ENCODE results near the gene BRD2.
A peak's percentile ranks its signal among the peaks of the same experiment; 100 is the strongest.

Gene BRD2

GRCh38 chr6:33029328-33030184 lies 61.2 kb downstream of the BRD2 start:
- ChIA-PET POLR2A (interaction anchor here (0.9 to 2.1 kb wide), 10 partner anchors 10 to 85 kb away, joined by 3 to 23 read pairs (median 4); partner anchors contain the start of genes HLA-DPA1 and HLA-DPB1), CTCF (interaction anchor here (0.5 to 8.2 kb wide), 12 partner anchors 12 to 144 kb away, joined by 3 to 75 read pairs (median 4); partner anchors contain the start of genes HLA-DPA1 and HLA-DPB1)
- TF ChIP-seq, protein P1, sequence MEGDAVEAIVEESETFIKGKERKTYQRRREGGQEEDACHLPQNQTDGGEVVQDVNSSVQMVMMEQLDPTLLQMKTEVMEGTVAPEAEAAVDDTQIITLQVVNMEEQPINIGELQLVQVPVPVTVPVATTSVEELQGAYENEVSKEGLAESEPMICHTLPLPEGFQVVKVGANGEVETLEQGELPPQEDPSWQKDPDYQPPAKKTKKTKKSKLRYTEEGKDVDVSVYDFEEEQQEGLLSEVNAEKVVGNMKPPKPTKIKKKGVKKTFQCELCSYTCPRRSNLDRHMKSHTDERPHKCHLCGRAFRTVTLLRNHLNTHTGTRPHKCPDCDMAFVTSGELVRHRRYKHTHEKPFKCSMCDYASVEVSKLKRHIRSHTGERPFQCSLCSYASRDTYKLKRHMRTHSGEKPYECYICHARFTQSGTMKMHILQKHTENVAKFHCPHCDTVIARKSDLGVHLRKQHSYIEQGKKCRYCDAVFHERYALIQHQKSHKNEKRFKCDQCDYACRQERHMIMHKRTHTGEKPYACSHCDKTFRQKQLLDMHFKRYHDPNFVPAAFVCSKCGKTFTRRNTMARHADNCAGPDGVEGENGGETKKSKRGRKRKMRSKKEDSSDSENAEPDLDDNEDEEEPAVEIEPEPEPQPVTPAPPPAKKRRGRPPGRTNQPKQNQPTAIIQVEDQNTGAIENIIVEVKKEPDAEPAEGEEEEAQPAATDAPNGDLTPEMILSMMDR (IDR thresholded peaks at IDR 0.05; ENCODE audit: control extremely low read depth, extremely low read depth, low read depth, missing control alignments) = peak; percentile 19
- DNase-seq (ENCODE audit: extremely low spot score) = peak; percentile 64

DNA sequence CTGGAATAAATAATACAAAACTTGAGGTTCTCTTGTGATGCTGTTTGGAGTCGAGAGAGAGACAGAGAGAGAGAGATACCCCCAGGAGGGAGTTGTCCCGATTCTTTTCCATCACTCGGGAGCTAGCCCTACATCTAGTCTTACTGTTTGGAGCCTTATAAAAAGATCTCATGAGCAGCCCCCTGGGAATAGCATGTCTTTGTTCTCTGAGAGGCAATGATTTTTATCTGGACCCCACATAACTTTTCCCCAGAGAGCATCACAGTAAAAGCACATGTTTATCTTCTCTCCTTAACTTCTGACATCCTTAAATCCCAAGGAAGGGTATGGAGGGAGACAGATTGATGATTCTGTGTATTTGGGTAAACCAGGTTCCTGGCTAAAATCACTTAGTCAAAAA lies 61.9 kb downstream of the BRD2 start:
- TF ChIP-seq, protein P1 (IDR thresholded peaks at IDR 0.05; ENCODE audit: control extremely low read depth, extremely low read depth, low read depth, missing control alignments) = no peak
- POLR2A ChIA-PET = interaction anchor here (1.3 to 1.5 kb wide), 2 partner anchors 45 to 58 kb away, joined by 12 to 23 read pairs; partner anchors contain the start of gene HLA-DPB1
- CTCF ChIA-PET = interaction anchor here (1.1 to 8.2 kb wide), 5 partner anchors 14 to 46 kb away, joined by 4 to 75 read pairs (median 9); partner anchors contain the start of genes HLA-DPA1 and HLA-DPB1
- DNase-seq (ENCODE audit: extremely low spot score) = no peak
